ENCODE results near the gene BACH1.

Gene BACH1

DNA sequence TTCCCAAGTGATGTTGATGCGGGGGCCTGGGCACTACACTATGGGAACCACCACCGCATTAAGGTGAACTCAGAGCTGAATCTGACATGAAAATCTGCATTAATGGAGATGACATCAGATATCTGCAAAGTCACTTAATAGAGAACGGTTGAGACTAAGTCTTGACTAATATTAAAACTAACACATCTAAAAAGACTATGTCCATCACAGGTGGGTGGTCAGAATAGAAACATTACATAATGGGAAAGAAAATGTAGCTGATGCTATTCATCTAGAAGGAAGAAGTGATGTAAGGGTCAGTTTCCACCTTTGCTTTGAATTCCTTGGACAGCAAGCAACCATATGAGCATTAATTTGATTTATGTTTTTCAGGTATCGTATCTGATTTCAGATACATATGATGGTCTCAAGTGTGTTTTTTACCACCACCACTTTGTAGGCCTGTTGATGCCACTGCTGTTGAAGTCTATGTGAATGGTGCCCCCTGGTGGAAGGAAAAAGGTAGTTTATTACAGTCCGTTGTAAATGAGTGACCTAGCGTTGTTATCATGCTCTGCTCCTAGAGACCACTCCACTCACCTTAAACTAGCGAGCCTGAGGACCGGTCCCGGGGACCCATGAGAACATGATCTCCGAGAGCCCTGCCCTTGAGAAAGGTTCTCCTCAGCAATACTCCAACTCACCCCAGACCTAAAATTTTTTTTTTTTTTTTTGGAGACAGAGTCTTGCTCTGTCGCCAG, 73.5 kb downstream of the BACH1 start:
- TF ChIP-seq, protein P1, sequence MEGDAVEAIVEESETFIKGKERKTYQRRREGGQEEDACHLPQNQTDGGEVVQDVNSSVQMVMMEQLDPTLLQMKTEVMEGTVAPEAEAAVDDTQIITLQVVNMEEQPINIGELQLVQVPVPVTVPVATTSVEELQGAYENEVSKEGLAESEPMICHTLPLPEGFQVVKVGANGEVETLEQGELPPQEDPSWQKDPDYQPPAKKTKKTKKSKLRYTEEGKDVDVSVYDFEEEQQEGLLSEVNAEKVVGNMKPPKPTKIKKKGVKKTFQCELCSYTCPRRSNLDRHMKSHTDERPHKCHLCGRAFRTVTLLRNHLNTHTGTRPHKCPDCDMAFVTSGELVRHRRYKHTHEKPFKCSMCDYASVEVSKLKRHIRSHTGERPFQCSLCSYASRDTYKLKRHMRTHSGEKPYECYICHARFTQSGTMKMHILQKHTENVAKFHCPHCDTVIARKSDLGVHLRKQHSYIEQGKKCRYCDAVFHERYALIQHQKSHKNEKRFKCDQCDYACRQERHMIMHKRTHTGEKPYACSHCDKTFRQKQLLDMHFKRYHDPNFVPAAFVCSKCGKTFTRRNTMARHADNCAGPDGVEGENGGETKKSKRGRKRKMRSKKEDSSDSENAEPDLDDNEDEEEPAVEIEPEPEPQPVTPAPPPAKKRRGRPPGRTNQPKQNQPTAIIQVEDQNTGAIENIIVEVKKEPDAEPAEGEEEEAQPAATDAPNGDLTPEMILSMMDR (IDR thresholded peaks at IDR 0.05), result peak; percentile 60

DNA sequence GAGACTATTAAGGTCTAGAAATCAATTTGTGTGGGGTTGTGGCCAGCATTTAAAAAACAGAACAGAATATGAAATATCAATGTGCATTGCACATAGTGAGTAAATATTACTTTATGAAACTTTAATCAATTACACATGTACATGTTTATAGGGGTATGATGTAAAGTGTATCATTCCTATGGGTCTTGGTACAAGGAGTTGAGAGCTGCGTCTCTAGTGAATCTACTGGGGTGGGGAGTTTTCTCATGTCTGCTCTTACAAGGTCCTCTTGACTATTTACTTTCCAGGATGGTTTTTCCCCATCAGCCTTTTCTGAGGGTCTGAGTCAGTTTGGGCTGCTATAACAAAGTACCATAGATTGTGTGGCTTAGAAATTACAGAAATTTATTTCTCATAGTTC, 75.8 kb downstream of the BACH1 start:
- TF ChIP-seq, protein P1 (IDR thresholded peaks at IDR 0.05), result no peak

DNA sequence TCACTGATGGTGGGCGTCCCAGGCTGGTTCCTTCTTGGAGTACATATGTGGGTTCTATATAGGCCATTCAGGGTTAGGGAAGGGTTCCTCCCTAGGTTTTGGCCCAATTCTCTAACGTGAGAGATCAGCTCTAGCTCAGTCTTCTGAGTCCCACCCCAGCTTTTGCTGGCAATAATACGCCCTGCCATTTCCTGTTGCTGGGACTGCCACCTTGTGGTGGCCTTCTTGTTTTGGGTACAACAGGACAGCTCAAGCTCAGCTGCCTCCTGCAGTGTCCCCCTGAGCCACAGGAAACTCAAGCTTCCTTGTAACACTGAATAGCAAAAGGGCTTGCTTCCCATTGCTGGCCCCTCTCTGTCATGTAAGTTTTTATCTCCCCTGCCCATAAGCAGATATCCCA, 77.8 kb downstream of the BACH1 start:
- TF ChIP-seq, protein P1 (IDR thresholded peaks at IDR 0.05), result no peak; the same call in 1 of the 2 replicates

DNA sequence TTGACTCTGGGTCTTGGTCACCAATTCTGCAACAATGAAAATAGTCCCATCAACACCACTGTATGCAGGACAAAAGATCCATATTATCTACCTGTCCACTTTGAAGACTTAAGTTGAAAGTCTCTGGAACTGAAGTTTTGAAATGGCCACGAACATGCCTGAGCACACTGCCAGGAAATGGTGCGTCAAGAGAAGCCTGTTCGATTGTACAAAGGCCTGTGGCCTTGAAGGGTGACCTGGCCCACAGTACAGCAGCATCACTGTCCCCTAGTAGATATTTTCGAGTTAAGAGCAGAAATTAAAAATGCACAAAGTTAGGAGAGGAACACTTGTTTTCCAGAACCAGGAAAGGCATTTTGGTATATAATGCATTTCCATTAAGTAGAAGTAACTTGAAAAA, 78.5 kb downstream of the BACH1 start:
- TF ChIP-seq, protein P1 (IDR thresholded peaks at IDR 0.05), result no peak

DNA sequence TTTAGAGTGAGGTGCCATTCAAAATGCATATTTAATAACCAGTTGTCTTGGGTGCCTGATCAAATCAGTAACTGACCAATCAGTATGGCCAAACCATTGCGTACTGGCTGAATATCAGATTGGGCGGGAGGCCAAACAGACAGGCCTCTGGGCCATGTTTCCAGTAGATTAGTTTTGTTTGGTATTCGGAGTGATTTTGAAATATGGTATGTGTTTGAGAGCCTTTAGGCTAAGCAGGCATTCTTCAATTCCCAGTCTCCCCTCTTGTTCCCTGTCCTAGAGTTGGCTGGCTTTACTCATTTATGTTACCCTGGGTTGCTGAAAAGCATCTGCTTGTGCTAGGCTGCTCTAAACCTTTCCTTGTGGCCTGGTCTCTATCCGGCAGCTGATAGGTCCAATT, 80.1 kb downstream of the BACH1 start:
- TF ChIP-seq, protein P1 (IDR thresholded peaks at IDR 0.05), result no peak

DNA sequence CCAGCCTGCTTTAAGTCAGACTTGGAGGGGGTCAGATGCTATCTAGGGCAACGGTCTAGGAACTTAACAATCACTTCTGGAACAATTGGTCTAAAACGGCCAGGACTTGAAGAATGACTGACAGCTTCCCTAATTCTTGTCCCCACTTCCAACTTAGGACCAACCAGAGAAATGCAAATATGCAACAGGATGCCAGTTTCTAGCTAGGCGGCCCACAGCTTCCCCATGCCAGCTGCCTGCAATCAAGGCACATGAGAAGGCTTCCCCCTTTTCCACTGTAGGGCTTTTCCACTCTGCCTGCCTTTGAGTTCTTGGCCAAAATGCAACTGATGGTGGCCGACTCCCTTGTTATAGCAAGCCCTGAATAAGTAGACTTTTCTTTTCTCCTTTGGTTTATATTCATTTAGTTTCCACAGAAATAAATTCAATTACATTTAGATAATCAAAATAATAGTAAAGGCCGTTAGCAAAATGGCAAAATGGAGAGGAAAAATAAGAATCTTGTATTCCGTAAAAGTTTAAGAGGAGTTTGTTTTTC, 80.9 kb downstream of the BACH1 start:
- TF ChIP-seq, protein P1 (IDR thresholded peaks at IDR 0.05), result no peak

DNA sequence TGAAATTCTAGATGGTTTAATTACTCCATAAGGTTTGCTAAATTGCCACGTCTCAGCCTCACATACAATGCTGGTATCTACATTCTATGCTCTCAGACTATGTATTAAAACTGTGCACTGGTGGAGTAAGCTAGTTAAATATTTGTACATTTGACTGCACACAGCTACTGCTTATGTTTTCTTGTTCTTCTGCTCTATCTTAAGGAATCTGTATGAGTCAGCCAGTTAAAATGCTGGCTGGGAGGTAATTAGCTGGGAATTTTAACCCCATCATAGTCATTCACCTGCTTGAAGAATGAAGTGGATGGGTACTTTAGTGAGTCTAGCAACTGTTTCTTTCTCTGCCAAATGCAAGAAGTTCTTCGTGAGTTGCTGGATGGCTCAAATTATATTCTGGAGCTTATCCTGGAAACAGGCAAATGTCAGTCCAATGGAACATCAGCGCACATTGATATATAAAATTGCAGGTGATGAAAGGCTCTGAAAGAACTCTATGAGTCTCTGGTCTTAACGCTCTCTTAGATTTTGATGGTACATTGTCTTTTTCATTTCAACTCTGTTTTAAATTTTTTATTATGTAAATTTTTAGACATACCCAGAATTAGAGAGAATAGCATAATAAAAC, 83.4 kb downstream of the BACH1 start:
- TF ChIP-seq, protein P1 (IDR thresholded peaks at IDR 0.05), result no peak
